Measurements from ENCODE around the gene FLT4.

FLT4 gene

GRCh38 chr5:180608572-180609310, 40.7 kb downstream of the FLT4 start:
- Histone ChIP-seq H3K9me3 (ENCODE audit: control insufficient read depth in 2 of 2, low read length in 2 of 2) (no peaks in the 10 kb centered on the region), H3K27me3 (ENCODE audit: control insufficient read depth in 2 of 2, insufficient read depth in 2 of 2, low read length in 2 of 2) (no peaks in the 10 kb centered on the region), H3K27ac (ENCODE audit: low read depth in 2 of 2, low read length in 2 of 2) (no peak overlapping the region)

DNA sequence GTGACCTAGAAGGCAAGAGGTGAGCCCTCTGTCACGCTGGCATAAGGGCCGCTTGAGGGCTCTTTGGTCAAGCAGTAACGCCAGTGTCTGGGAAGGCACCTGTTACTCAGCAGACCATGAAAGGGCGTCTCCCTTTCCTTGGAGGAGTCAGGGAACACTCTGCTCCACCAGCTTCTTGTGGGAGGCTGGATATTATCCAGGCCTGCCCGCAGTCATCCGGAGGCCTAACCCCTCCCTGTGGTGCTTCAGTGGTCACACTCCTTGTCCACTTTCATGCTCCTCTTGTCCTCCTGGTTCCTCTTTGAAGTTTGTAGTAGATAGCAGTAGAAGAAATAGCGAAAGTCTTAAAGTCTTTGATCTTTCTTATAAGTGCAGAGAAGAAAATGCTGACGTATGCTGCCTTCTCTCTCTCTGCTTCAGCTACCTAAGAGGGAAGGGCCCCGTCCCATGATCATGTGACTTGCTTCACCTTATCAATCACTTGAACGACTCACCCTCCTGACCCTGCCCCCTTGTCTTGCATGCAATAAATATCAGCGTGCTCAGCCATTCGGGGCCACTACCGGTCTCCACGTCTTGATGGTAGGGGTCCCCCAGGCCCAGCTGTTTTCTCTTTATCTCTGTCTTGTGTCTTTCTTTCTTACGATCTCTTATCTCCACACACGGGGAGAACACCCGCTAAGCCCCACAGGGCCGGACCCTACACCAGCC, 41.4 kb downstream of the FLT4 start:
- H3K4me3 ChIP-seq (ENCODE audit: low read length in 2 of 2) = no peak overlapping the region
- no peaks in the 10 kb centered on the region for H3K9me3 ChIP-seq (ENCODE audit: control insufficient read depth in 2 of 2, low read length in 2 of 2)
- no peaks in the 10 kb centered on the region for H3K36me3 ChIP-seq (ENCODE audit: control insufficient read depth in 2 of 2, insufficient read depth in 2 of 2, low read length in 2 of 2)
- no peaks in the 10 kb centered on the region for H3K27me3 ChIP-seq (ENCODE audit: control insufficient read depth in 2 of 2, insufficient read depth in 2 of 2, low read length in 2 of 2)
- H3K27ac ChIP-seq (ENCODE audit: low read depth in 2 of 2, low read length in 2 of 2) = no peak overlapping the region
- H3K4me1 ChIP-seq (ENCODE audit: control insufficient read depth in 2 of 2, insufficient read depth in 2 of 2, low read length in 2 of 2) = no peaks in the 10 kb centered on the region
- H3K9ac ChIP-seq (ENCODE audit: low read depth in 1 of 2, low read length in 2 of 2) = no peak overlapping the region

More at GRCh38 chr5:180608572-180609310, 40.7 kb downstream of the FLT4 start:
- H3K9ac ChIP-seq (ENCODE audit: low read depth in 1 of 2, low read length in 2 of 2) = no peak overlapping the region
- no peak overlapping the region for H3K4me3 ChIP-seq (ENCODE audit: low read length in 2 of 2)
- H3K4me1 ChIP-seq (ENCODE audit: control insufficient read depth in 2 of 2, insufficient read depth in 2 of 2, low read length in 2 of 2) = no peaks in the 10 kb centered on the region
- no peaks in the 10 kb centered on the region for H3K36me3 ChIP-seq (ENCODE audit: control insufficient read depth in 2 of 2, insufficient read depth in 2 of 2, low read length in 2 of 2)

- Histone ChIP-seq H3K36me3 (ENCODE audit: control insufficient read depth in 2 of 2, insufficient read depth in 2 of 2, low read length in 2 of 2) (no peaks in the 10 kb centered on the region), H3K27me3 (ENCODE audit: control insufficient read depth in 2 of 2, insufficient read depth in 2 of 2, low read length in 2 of 2) (no peaks in the 10 kb centered on the region), H3K9me3 (ENCODE audit: control insufficient read depth in 2 of 2, low read length in 2 of 2) (no peaks in the 10 kb centered on the region), H3K9ac (ENCODE audit: low read depth in 1 of 2, low read length in 2 of 2) (no peak overlapping the region), H3K4me3 (ENCODE audit: low read length in 2 of 2) (no peak overlapping the region), H3K27ac (ENCODE audit: low read depth in 2 of 2, low read length in 2 of 2) (no peak overlapping the region), H3K4me1 (ENCODE audit: control insufficient read depth in 2 of 2, insufficient read depth in 2 of 2, low read length in 2 of 2) (no peaks in the 10 kb centered on the region)
Measured at GRCh38 chr5:180606215-180606785, 43.1 kb downstream of the FLT4 start.

- Histone ChIP-seq H3K27me3 (ENCODE audit: control insufficient read depth in 2 of 2, insufficient read depth in 2 of 2, low read length in 2 of 2) (no peaks in the 10 kb centered on the region), H3K4me1 (ENCODE audit: control insufficient read depth in 2 of 2, insufficient read depth in 2 of 2, low read length in 2 of 2) (no peaks in the 10 kb centered on the region), H3K9me3 (ENCODE audit: control insufficient read depth in 2 of 2, low read length in 2 of 2) (no peaks in the 10 kb centered on the region), H3K4me3 (ENCODE audit: low read length in 2 of 2) (no peak overlapping the region), H3K27ac (ENCODE audit: low read depth in 2 of 2, low read length in 2 of 2) (no peak overlapping the region), H3K9ac (ENCODE audit: low read depth in 1 of 2, low read length in 2 of 2) (no peak overlapping the region), H3K36me3 (ENCODE audit: control insufficient read depth in 2 of 2, insufficient read depth in 2 of 2, low read length in 2 of 2) (no peaks in the 10 kb centered on the region)
Measured at GRCh38 chr5:180605554-180606214, 43.7 kb downstream of the FLT4 start.

- H3K27ac ChIP-seq (ENCODE audit: low read depth in 2 of 2, low read length in 2 of 2) = no peak overlapping the region
- H3K9me3 ChIP-seq (ENCODE audit: control insufficient read depth in 2 of 2, low read length in 2 of 2) = no peaks in the 10 kb centered on the region
- H3K27me3 ChIP-seq (ENCODE audit: control insufficient read depth in 2 of 2, insufficient read depth in 2 of 2, low read length in 2 of 2) = no peaks in the 10 kb centered on the region
- no peaks in the 10 kb centered on the region for H3K4me1 ChIP-seq (ENCODE audit: control insufficient read depth in 2 of 2, insufficient read depth in 2 of 2, low read length in 2 of 2)
- no peaks in the 10 kb centered on the region for H3K36me3 ChIP-seq (ENCODE audit: control insufficient read depth in 2 of 2, insufficient read depth in 2 of 2, low read length in 2 of 2)
- H3K4me3 ChIP-seq (ENCODE audit: low read length in 2 of 2) = no peak overlapping the region
- H3K9ac ChIP-seq (ENCODE audit: low read depth in 1 of 2, low read length in 2 of 2) = no peak overlapping the region
Measured at GRCh38 chr5:180604271-180604670, 45.1 kb downstream of the FLT4 start.

GRCh38 chr5:180603076-180603594, 46.3 kb downstream of the FLT4 start:
- Histone ChIP-seq H3K9ac (ENCODE audit: low read depth in 1 of 2, low read length in 2 of 2) (no peak overlapping the region), H3K27ac (ENCODE audit: low read depth in 2 of 2, low read length in 2 of 2) (no peak overlapping the region), H3K27me3 (ENCODE audit: control insufficient read depth in 2 of 2, insufficient read depth in 2 of 2, low read length in 2 of 2) (no peaks in the 10 kb centered on the region), H3K36me3 (ENCODE audit: control insufficient read depth in 2 of 2, insufficient read depth in 2 of 2, low read length in 2 of 2) (no peaks in the 10 kb centered on the region), H3K4me3 (ENCODE audit: low read length in 2 of 2) (no peak overlapping the region), H3K4me1 (ENCODE audit: control insufficient read depth in 2 of 2, insufficient read depth in 2 of 2, low read length in 2 of 2) (no peaks in the 10 kb centered on the region), H3K9me3 (ENCODE audit: control insufficient read depth in 2 of 2, low read length in 2 of 2) (no peaks in the 10 kb centered on the region)

DNA sequence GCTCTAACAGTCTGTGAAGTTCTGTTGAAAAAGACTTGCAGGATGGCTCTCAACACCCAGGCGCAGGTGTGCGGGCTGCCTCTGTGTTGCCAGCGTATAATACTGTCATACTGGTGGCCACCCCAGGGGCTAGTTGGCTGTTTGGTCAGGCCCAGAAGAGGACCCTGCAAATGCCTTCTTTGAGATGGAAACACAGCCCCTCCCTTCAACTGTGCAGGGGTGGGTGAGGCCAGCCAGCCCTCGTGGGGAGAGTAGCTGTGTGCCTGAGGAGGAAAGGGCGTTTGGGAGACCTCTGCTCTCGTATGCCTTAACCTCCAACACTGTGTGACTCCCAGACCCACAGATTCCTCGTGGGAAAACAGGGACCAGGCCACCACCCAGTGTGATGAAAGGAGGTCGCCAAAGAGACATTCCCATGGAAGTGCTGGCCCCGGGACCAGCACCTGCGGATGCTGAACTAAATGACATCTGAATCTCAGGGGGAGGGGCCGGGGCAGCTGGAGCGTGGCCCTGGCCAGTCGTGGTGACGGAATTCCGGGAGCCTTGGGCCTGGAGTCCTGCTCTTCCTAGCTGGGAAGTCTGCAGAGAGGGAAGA, 46.8 kb downstream of the FLT4 start:
- Histone ChIP-seq H3K36me3 (ENCODE audit: control insufficient read depth in 2 of 2, insufficient read depth in 2 of 2, low read length in 2 of 2) (no peaks in the 10 kb centered on the region), H3K4me3 (ENCODE audit: low read length in 2 of 2) (no peak overlapping the region), H3K27me3 (ENCODE audit: control insufficient read depth in 2 of 2, insufficient read depth in 2 of 2, low read length in 2 of 2) (no peaks in the 10 kb centered on the region), H3K9ac (ENCODE audit: low read depth in 1 of 2, low read length in 2 of 2) (no peak overlapping the region), H3K9me3 (ENCODE audit: control insufficient read depth in 2 of 2, low read length in 2 of 2) (no peaks in the 10 kb centered on the region), H3K4me1 (ENCODE audit: control insufficient read depth in 2 of 2, insufficient read depth in 2 of 2, low read length in 2 of 2) (no peaks in the 10 kb centered on the region), H3K27ac (ENCODE audit: low read depth in 2 of 2, low read length in 2 of 2) (no peak overlapping the region)

- Histone ChIP-seq H3K36me3 (ENCODE audit: control insufficient read depth in 2 of 2, insufficient read depth in 2 of 2, low read length in 2 of 2) (no peaks in the 10 kb centered on the region), H3K27ac (ENCODE audit: low read depth in 2 of 2, low read length in 2 of 2) (no peak overlapping the region), H3K27me3 (ENCODE audit: control insufficient read depth in 2 of 2, insufficient read depth in 2 of 2, low read length in 2 of 2) (no peaks in the 10 kb centered on the region), H3K4me1 (ENCODE audit: control insufficient read depth in 2 of 2, insufficient read depth in 2 of 2, low read length in 2 of 2) (no peaks in the 10 kb centered on the region), H3K9me3 (ENCODE audit: control insufficient read depth in 2 of 2, low read length in 2 of 2) (no peaks in the 10 kb centered on the region), H3K4me3 (ENCODE audit: low read length in 2 of 2) (no peak overlapping the region), H3K9ac (ENCODE audit: low read depth in 1 of 2, low read length in 2 of 2) (no peak overlapping the region)
Measured at GRCh38 chr5:180601591-180602480, 47.6 kb downstream of the FLT4 start.

DNA sequence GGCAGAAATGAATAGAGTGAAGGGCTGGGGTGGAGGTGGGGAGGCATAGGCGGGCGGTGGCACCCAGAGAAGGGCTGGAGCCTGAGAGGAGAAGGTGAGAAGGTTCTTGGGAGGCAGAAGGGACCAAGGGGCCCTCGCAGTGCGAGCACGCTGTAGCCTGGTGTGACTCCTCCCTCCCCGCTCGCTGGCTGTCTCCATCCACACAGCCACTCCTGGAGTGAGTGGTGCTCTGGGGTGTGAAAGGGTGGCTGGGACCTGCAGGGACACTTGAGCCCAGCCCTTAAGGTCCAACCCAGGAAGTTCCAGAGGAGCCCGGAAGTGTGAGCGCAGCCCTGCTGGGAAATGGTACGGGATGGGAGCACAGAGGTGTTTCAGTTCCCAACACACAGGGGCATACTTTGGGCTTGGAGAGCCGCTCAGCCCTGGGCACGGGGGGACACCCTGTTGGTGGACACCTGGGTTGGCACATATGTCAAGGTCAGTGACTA, 48.8 kb downstream of the FLT4 start:
- Histone ChIP-seq H3K4me3 (ENCODE audit: low read length in 2 of 2) (no peak overlapping the region), H3K4me1 (ENCODE audit: control insufficient read depth in 2 of 2, insufficient read depth in 2 of 2, low read length in 2 of 2) (no peaks in the 10 kb centered on the region), H3K36me3 (ENCODE audit: control insufficient read depth in 2 of 2, insufficient read depth in 2 of 2, low read length in 2 of 2) (no peaks in the 10 kb centered on the region), H3K27me3 (ENCODE audit: control insufficient read depth in 2 of 2, insufficient read depth in 2 of 2, low read length in 2 of 2) (no peaks in the 10 kb centered on the region), H3K9me3 (ENCODE audit: control insufficient read depth in 2 of 2, low read length in 2 of 2) (no peaks in the 10 kb centered on the region), H3K9ac (ENCODE audit: low read depth in 1 of 2, low read length in 2 of 2) (no peak overlapping the region), H3K27ac (ENCODE audit: low read depth in 2 of 2, low read length in 2 of 2) (no peak overlapping the region)

Data from mucosa of rectum (tissue), 2 donors.